ENCODE measurements around the gene LAMC2.

GRCh38 chr1:183188240-183188639, 2.2 kb downstream of the LAMC2 start:
- TF ChIP-seq CTCF (conservative IDR thresholded peaks at IDR 0.05; ENCODE audit: low read length) (no peak), EZH2phosphoT487 (IDR thresholded peaks at IDR 0.05; ENCODE audit: borderline replicate concordance, low read depth, low read length) (no peak)
